ENCODE results near the gene PCNA.
"Not testable (repeated sequence)": the region's sequence is repeated elsewhere in the genome, so short reads cannot be mapped to it uniquely, and the experiment has no call there.

Gene PCNA

DNA sequence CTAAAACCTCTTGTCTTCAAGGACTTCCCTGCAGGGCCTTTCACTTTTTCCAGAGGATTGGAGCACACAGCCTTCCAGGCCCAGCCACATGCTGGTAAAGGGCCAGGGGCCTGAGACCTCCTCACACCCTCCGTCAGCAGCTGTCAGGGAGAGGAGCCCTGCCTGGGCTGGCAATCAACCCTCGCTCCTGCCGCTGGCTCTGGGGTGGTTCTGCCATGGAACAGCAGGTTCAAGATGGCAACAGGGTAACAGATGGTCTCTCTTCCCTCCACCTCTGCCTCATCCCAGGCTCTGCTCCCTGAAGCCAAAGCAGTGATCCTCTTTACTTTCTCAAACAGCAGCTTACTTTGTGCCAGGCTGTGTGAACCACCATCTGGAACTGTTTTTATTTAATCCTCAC, 23.8 kb downstream of the PCNA start:
- no peak for DNase-seq

GRCh38 chr20:5095454-5095853, 24.3 kb downstream of the PCNA start:
- DNase-seq = no peak

- DNase-seq = no peak
Measured at GRCh38 chr20:5092765-5093339, 26.9 kb downstream of the PCNA start.

GRCh38 chr20:5091902-5092301, 27.9 kb downstream of the PCNA start:
- DNase-seq = no peak

GRCh38 chr20:5090191-5090590, 29.6 kb downstream of the PCNA start:
- no peak for DNase-seq

- no peak for DNase-seq
Measured at GRCh38 chr20:5088688-5089087, 31.1 kb downstream of the PCNA start.

GRCh38 chr20:5085380-5085779, 34.4 kb downstream of the PCNA start:
- no peak for DNase-seq

DNA sequence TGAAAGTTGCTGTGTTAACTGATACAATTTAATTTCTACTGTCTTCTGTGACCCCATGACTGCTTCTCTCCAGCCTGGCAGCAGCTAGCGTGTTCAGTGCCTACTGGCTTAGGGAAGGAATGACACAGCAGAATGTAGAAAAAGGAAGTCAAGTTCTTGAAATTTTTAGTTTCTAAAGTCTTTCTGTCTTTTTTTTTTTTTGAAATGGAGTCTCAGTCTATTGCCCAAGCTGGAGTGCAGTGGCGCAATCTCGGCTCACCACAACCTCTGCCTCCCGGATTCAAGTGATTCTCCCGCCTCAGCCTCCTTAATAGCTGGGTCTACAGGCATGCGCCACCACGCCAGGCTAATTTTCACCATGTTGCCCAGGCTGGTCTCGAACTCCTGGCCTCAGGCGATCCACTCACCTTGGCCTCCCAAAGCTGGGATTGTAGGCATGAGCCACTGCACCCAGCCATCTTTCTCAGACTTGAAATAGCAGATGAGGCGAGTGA, 39.3 kb downstream of the PCNA start:
- no peak for DNase-seq

DNA sequence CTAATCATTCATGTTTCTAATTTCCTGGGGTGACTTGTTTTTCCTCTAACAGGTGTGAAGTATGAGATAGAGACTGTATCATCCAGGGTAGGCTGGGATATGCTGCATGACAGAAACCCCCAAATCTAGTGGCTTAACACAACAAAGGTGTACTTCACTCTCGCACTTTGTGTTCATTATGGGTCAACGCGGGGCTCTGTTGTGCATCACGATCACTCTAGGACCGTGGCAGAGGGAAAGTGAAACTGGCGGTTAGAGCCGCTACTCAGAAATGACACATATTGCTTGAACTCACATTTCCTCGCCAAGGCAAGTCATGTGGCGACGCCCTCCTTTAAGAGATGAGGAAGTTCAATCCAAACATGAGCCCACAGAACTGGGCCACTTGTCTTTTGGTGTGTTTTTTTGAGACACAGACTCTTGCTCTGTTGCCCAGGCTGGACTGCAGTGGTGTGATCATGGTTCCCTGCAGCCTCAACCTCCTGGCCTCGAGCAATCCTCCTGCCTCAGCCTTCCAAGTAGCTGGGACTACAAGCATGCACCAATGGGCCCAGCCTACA, 41.3 kb downstream of the PCNA start:
- peak; percentile 27 for DNase-seq

DNA sequence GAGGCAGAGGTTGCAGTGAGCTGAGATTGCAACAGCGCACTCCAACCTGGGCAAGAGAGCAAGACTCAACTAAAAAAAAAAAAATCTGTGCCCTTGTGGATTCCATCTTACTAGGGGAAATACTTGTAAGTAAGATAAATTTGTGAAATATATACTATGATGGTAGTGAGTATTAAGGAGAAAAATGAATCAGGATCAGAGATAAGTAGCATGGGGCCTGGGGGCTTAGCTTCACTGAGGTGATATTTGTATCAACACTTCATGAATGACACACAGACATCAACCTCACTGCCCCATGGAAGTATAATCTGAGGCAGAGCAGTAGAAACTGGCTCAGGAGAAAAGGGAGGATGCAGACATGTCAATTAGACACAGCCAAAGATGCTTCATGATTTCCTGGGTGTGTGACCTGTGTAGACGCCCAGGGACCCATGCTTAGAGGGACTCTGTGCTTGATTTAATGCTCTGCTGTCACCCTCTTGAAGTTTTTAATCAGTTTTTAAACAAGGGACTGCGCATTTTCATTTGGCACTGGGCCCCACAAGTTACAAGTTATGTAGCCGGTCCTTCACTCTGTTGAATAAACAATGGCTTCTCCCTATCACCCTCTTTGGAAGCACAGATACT, 41.9 kb downstream of the PCNA start:
- DNase-seq = no peak

DNA sequence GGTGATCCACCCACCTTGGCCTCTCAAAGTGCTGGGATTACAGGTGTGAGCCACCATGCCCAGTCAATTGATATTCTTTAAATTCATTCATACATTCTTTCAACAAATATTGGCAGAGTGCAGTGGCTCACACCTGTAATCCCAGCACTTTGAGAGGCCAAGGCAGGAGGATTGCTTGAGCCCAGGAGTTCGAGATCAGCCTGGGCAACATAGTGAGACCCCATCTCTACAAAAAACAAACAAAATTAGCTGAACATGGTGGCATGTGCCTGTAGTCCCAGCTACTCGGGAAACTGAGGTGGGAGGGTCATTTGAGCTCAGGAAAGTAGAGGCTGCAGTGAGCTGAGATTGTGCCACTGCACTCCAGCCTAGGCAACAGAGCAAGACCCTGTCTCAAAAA, 42.8 kb downstream of the PCNA start:
- not testable (repeated sequence) for DNase-seq

- DNase-seq = no peak
Measured at GRCh38 chr20:5074232-5074674, 45.5 kb downstream of the PCNA start.

DNA sequence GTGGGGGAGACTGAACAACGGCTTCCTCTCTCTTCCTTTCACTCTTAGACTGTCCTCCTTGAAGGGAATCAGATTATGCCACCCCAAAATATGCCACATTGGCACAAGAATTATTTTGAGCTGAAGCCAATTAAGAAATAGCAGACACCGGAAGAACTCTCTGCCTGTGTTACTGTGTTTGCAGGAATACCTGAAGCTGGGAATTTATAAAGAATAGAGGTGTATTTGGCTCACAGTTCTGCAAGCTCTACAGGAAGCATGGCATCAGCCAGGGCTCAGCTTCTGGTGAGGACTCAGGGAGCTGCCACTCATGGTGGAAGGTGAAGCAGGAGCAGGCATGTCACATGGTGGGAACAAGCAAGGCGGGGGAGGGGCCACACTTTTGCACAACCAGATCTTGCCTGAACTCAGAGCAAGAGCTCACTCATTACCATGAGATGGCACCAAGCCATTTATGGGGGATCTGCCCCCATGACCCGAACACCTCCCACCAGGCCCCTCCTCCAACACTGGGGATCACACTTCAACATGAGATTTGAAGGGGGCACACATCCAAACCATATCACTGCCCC, 46.0 kb downstream of the PCNA start:
- no peak for DNase-seq

DNA sequence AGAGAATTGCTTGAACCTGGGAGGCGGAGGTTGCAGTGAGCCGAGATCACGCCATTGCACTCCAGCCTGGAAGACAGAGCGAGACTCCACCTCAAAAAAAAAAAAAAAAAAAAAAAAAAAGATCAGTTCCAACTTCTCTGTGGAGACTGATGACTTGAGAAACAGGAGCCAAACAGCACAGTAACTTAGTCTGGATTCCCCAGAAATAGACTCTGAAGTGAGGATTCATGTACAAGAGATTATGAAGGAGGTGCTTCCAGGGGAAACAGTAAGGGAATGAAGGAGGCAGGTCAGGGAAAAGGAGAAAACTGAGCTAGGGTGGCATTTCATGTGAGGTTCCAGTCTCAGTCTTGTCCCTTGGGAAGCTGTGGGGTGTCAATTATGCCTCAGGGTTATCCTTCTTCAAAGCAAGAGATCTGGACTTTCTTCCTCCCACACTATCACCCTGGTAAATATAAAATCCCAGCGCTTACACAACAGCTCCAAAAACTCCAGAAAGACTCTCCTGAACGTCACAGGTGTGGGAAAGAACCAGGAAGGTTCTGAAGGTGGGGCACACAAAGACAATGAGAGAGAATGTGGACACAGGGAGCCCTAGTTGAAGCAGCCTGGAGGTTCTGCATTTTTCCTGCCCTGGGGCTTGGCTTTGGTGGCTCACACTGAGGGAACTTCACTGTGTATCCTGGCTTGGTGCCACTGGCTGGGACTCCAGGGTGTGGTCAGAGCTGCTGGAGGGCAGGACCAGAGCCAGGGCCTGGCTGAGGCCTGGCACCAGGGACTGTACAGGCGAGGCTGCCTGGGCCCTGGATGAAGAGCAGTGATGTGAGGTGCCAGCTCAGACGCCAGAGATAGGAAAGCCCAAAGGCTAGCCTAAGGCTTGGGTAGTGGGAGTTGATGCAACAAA, 46.8 kb downstream of the PCNA start:
- peak; percentile 53 for DNase-seq

GRCh38 chr20:5071942-5072341, 47.8 kb downstream of the PCNA start:
- DNase-seq = not testable (repeated sequence)

GRCh38 chr20:5070570-5070969, 49.2 kb downstream of the PCNA start:
- no peak for DNase-seq

GRCh38 chr20:5070081-5070480, 49.7 kb downstream of the PCNA start:
- DNase-seq = no peak

DNA sequence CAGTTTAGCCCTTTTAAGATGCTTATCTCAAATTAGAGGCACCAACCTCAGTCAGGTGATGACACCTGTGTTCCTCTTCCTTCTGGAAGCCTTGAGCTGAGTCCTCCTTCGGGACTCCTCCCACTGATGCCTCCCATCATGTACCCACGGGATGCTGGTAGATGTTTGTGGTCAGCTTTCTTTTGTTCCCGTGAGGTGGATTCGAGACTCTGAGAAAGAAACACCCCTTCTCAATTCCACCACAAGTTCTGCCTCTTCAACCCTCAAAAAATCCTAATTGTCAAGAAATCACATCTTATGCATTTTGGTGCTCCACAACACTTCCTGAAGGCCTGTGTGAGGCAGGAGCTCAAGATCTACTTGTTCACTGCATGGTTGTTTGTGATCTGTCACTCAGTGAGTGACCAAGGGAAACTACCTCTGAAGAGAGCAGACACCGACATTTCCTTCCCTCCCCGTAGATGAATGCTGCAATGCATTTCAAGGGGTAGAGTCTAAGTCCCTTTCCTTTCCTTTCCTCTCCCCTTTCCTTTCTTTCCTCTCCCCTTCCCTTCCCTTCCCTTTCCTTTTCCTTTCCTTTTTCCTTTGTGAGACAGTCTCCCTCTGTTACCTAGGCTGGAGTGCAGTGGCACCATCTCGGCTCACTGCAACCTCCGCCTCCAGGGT, 50.5 kb downstream of the PCNA start:
- no peak for DNase-seq

- DNase-seq = no peak
Measured at GRCh38 chr20:5067877-5068645, 51.7 kb downstream of the PCNA start.

DNA sequence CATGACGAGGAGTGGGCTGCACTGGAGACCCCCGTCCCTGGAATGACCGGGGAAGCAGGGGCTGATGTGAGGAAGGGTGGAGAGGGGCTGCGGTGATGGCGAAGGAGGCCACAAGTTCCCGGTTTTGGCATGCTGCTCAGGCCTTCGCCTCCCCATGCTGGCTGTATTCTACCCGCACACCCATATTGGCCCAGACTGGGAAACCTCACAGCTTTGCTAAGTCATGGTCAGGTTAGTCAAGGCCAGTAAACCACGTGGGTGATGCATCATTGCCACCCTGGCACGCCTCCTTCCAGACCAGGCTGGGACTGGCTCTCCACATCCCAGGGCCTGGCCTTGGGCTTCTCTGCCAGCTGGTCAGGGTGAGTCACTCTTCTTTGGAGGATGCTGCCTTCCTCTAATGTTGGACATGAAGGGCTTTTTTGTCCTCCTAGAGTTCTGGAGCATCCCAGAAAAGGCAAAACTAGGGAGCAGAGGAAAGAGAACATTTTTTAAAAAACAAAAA, 53.8 kb downstream of the PCNA start:
- no peak for DNase-seq

DNA sequence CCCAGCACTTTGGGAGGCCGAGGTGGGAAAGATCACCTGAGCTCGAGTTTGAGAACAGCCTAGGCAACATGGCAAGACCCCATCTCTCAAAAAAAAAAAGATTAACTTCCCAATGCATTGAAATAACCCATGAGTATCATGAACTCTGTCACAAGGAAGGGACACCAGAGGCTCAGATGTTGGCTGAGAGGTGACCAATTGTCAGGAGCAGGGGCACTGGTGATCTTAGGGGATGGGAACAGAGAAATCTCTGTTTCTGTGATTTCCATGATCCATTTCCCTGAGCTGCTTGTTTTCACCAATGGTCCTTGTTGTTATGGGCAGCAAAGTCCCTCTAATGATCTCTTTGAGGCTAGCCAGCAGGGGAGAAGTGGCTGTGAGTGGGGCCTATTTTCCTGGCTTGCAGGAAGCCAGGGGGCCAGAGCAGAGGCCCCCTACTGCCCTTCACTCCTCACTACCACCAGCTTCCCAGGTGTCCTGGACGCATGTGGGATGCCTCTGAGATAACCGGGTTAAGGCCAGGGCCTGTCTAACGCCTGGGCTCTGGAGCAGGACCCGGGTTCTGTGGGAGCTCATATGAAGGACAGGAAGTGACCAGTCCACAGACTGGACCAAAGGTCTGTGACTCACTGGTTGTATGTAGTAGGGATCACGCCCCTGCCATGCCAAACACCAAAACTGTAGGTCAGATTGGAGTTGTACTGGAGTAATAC, 54.4 kb downstream of the PCNA start:
- DNase-seq = no peak
